CD14-positive monocyte (primary cell): Measurements from ENCODE around the gene ITGA2B. TPM values are rescaled to one million over a fixed set of nuclear protein-coding genes. Genes with fewer than 3 reads are reported as not detected.

ENCODE experiments used
- DNase-seq, 3 donors: peaks; one replicate each; pipeline ENCODE4 v3.0.0-alpha.2; 2011 to 2022
- H2AFZ ChIP-seq: 2 replicates; pipeline ENCODE4 v1.6.0; 2012; ENCODE audit warnings: mild to moderate bottlenecking, low read depth, low read length, inconsistent platforms; ENCODE audit not compliant: insufficient read depth, poor library complexity, severe bottlenecking
- H3K27ac ChIP-seq, 2 donors: 1 replicate in 1 of 2; 2 replicates in 1 of 2; pipeline ENCODE4 v1.5.1; 2012 to 2013; ENCODE audit warnings: low read length in 2 of 2, control low read depth in 1 of 2, inconsistent platforms in 1 of 2, low read depth in 1 of 2, mild to moderate bottlenecking in 1 of 2
- H3K27me3 ChIP-seq, 2 donors: one replicate each; pipeline versions ENCODE4 v1.6.0 to v1.6.1; 2011 to 2013; ENCODE audit warnings: low read length in 2 of 2; ENCODE audit not compliant: control insufficient read depth in 2 of 2, insufficient read depth in 2 of 2
- H3K36me3 ChIP-seq, 2 donors: replicated peaks in 1 of 2; 1 replicate in 1 of 2; 2 replicates in 1 of 2; pipeline versions ENCODE4 v1.5.1 to v1.6.1; 2012 to 2013; ENCODE audit warnings: low read length in 2 of 2, control low read depth in 1 of 2, inconsistent platforms in 1 of 2, mild to moderate bottlenecking in 1 of 2; ENCODE audit not compliant: insufficient read depth in 2 of 2, control insufficient read depth in 1 of 2
- H3K4me1 ChIP-seq, 2 donors: 1 replicate in 1 of 2; 2 replicates in 1 of 2; pipeline versions ENCODE4 v1.5.1 to v1.6.1; 2012 to 2013; ENCODE audit warnings: low read length in 2 of 2, control low read depth in 1 of 2, inconsistent platforms in 1 of 2, mild to moderate bottlenecking in 1 of 2, moderate library complexity in 1 of 2; ENCODE audit not compliant: insufficient read depth in 2 of 2, control insufficient read depth in 1 of 2
- H3K4me2 ChIP-seq: replicated peaks from 2 replicates; pipeline ENCODE3; 2012; ENCODE audit warnings: low read length, moderate library complexity, mild to moderate bottlenecking; ENCODE audit not compliant: poor library complexity, severe bottlenecking; ENCODE audit errors: extremely low read depth
- H3K4me3 ChIP-seq, 3 experiments: fragments of 200-600 bp in 1 of 3; sonication (generic) in 1 of 3; replicated peaks in 1 of 3; 1 replicate in 2 of 3; 2 replicates in 1 of 3; pipeline ENCODE4 v1.5.1; 2011 to 2013; ENCODE audit warnings: low read length in 3 of 3, mild to moderate bottlenecking in 3 of 3, control low read depth in 2 of 3, low read depth in 2 of 3, inconsistent platforms in 1 of 3, moderate library complexity in 1 of 3
- H3K79me2 ChIP-seq: 2 replicates; pipeline ENCODE4 v1.6.0; 2012; ENCODE audit warnings: mild to moderate bottlenecking, control low read depth, inconsistent platforms, low read length, moderate library complexity; ENCODE audit not compliant: insufficient read depth
- H3K9ac ChIP-seq: 2 replicates; pipeline ENCODE4 v1.6.0; 2017; ENCODE audit warnings: low read length, mild to moderate bottlenecking; ENCODE audit not compliant: insufficient read depth, poor library complexity, severe bottlenecking
- H3K9me3 ChIP-seq, 2 donors: replicated peaks in 1 of 2; 1 replicate in 1 of 2; 2 replicates in 1 of 2; pipeline versions ENCODE4 v1.5.1 to v1.6.1; 2012 to 2013; ENCODE audit warnings: low read length in 2 of 2, control low read depth in 1 of 2; ENCODE audit not compliant: control insufficient read depth in 1 of 2, insufficient read depth in 1 of 2
- H4K20me1 ChIP-seq: 2 replicates; pipeline ENCODE4 v1.6.0; 2012; ENCODE audit warnings: mild to moderate bottlenecking, low read length, control low read depth, moderate library complexity; ENCODE audit not compliant: insufficient read depth
- H3K27ac Mint-ChIP-seq, 7 donors: one replicate each; pipeline ENCODE4 v1.8.0; 2020; ENCODE audit warnings: mild to moderate bottlenecking in 7 of 7, mixed read lengths in 7 of 7, moderate library complexity in 6 of 7, inconsistent platforms in 2 of 7
- H3K27me3 Mint-ChIP-seq, 3 donors: one replicate each; pipeline ENCODE4 v1.8.0; 2021 to 2022; ENCODE audit warnings: low read depth in 3 of 3, mild to moderate bottlenecking in 3 of 3, mixed read lengths in 3 of 3, moderate library complexity in 3 of 3, inconsistent platforms in 1 of 3
- H3K36me3 Mint-ChIP-seq, 2 donors: one replicate each; pipeline ENCODE4 v1.8.0; 2020; ENCODE audit warnings: mixed read lengths in 2 of 2, inconsistent platforms in 1 of 2, mild to moderate bottlenecking in 1 of 2
- H3K4me1 Mint-ChIP-seq: one replicate; pipeline ENCODE4 v1.8.0; 2020; ENCODE audit warnings: mild to moderate bottlenecking, mixed read lengths
- H3K4me3 Mint-ChIP-seq, 2 donors: one replicate each; pipeline ENCODE4 v1.8.0; 2020; ENCODE audit warnings: mild to moderate bottlenecking in 2 of 2, mixed read lengths in 2 of 2, moderate library complexity in 1 of 2
- H3K9me3 Mint-ChIP-seq, 7 donors: one replicate each; pipeline ENCODE4 v1.8.0; 2020 to 2022; ENCODE audit warnings: mixed read lengths in 7 of 7, mild to moderate bottlenecking in 6 of 7, moderate library complexity in 6 of 7, inconsistent platforms in 2 of 7
- CTCF ChIP-seq: fragments of 200-600 bp; IDR thresholded peaks from one replicate; pipeline ENCODE4 v1.8.0; 2022; ENCODE audit warnings: antibody characterized with exemption, mild to moderate bottlenecking
- WGBS: methylation state at CpG from one replicate; pipeline ENCODE4 v1.1.5; 2013; ENCODE audit warnings: missing lambda C conversion rate; ENCODE audit not compliant: insufficient coverage; 5-methylcytosine and 5-hydroxymethylcytosine counted together
- intact Hi-C, 2 donors: fragments of 100-400 bp; cut with micrococcal nuclease; formaldehyde crosslinking; loops; one replicate each; pipeline versions ENCODE4 v1.15.0 to v1.15.1; 2023
- polyA plus RNA-seq, 3 donors: library from polyadenylated mRNA; depleted of rRNA in 1 of 3; unstranded in 2 of 3; stranded (reverse) in 1 of 3; fragments of 300-500 nt in 2 of 3; fragments of >200 nt in 1 of 3; fragmentation: Illumina TruSeq in 2 of 3; gene quantifications; 1 replicate in 2 of 3; 2 replicates in 1 of 3; pipeline ENCODE4 v1.2.3, GENCODE V29; 2012 to 2021

Gene ITGA2B
- polyA plus RNA-seq, 3 donors = 0.21 to 1.2 (median 1.1) TPM

- no peaks in the 10 kb centered on the region for H4K20me1 ChIP-seq
- no peak overlapping the region for H3K27ac ChIP-seq
- peaks cover 0 to 2% (median 0%) of the 10 kb centered on the region in 7 donors for H3K9me3 Mint-ChIP-seq
- TF ChIP-seq CTCF = no peak
- no peak overlapping the region for H2AFZ ChIP-seq
- 96% methylated on average over 7 of the region's 8 CpGs for WGBS
- H3K79me2 ChIP-seq = no peaks in the 10 kb centered on the region
- peaks cover 0 to 2% (median 0%) of the 10 kb centered on the region in 3 donors for H3K27me3 Mint-ChIP-seq
- H3K9ac ChIP-seq = no peak overlapping the region
- H3K27ac Mint-ChIP-seq = peak overlapping the region in 1 of 7 donors; percentile 46
- no peak for DNase-seq
- no peaks in the 10 kb centered on the region for H3K4me1 Mint-ChIP-seq
- H3K9me3 ChIP-seq = no peaks in the 10 kb centered on the region
- H3K36me3 ChIP-seq = peaks cover 46 to 63% of the 10 kb centered on the region in 2 donors
- no peak overlapping the region for H3K4me2 ChIP-seq
- no peak overlapping the region for H3K4me3 Mint-ChIP-seq
- H3K4me1 ChIP-seq = no peaks in the 10 kb centered on the region
- H3K36me3 Mint-ChIP-seq = peaks cover 58 to 65% of the 10 kb centered on the region in 2 donors
- intact Hi-C loops = no loop called here
- no peaks in the 10 kb centered on the region for H3K27me3 ChIP-seq
- H3K4me3 ChIP-seq = no peak overlapping the region
Observed at GRCh38 chr17:44397479-44398440, 8.3 kb upstream of the ITGA2B start.

GRCh38 chr17:44396946-44397345 lies 7.5 kb upstream of the ITGA2B start:
- Histone ChIP-seq H3K9ac (no peak overlapping the region), H3K4me1 (no peaks in the 10 kb centered on the region), H3K9me3 (no peaks in the 10 kb centered on the region), H3K79me2 (no peaks in the 10 kb centered on the region), H4K20me1 (no peaks in the 10 kb centered on the region), H3K4me2 (no peak overlapping the region), H3K27me3 (no peaks in the 10 kb centered on the region), H3K27ac (no peak overlapping the region), H2AFZ (no peak overlapping the region), H3K4me3 (no peak overlapping the region), H3K36me3 (peaks cover 44 to 57% of the 10 kb centered on the region in 2 donors)
- 100% methylated on average over 1 of the region's 5 CpGs for WGBS
- peaks cover 0 to 2% (median 0%) of the 10 kb centered on the region in 7 donors for H3K9me3 Mint-ChIP-seq
- H3K4me1 Mint-ChIP-seq = no peaks in the 10 kb centered on the region
- DNase-seq = no peak
- H3K36me3 Mint-ChIP-seq = peaks cover 52 to 57% of the 10 kb centered on the region in 2 donors
- peaks cover 0 to 4% (median 0%) of the 10 kb centered on the region in 3 donors for H3K27me3 Mint-ChIP-seq
- no peak for TF ChIP-seq CTCF
- H3K27ac Mint-ChIP-seq = no peak overlapping the region
- H3K4me3 Mint-ChIP-seq = no peak overlapping the region
- intact Hi-C loops = no loop called here
